Esophagus muscularis mucosa (tissue), 4 donors: ENCODE results near the gene SKIC8.

Experiments used
- CTCF ChIP-seq, 3 experiments: fragments of 200-600 bp in 2 of 3; fragments of 450-650 bp in 1 of 3; sonication (generic) in 2 of 3; IDR thresholded peaks; one replicate each; pipeline ENCODE4 v1.5.1; 2017 to 2019; ENCODE audit warnings: antibody characterized with exemption in 3 of 3, mild to moderate bottlenecking in 2 of 3, moderate library complexity in 1 of 3
- EP300 ChIP-seq: sonication (generic); formaldehyde crosslinking; IDR thresholded peaks from one replicate; pipeline ENCODE4 v1.6.1; 2017; ENCODE audit warnings: antibody characterized with exemption
- POLR2A ChIP-seq: fragments of 450-650 bp; IDR thresholded peaks from one replicate; pipeline ENCODE4 v1.6.1; 2017; ENCODE audit warnings: antibody characterized with exemption, moderate library complexity, mild to moderate bottlenecking, low read depth
- POLR2AphosphoS5 ChIP-seq, 2 donors: sonication (generic); formaldehyde crosslinking; IDR thresholded peaks; one replicate each; pipeline ENCODE4 v1.6.1; 2017; ENCODE audit warnings: antibody characterized with exemption in 2 of 2

GRCh38 chr15:78265137-78265460 is 34.3 kb downstream of the SKIC8 start:
- TF ChIP-seq CTCF (IDR thresholded peaks at IDR 0.05) (no peak), POLR2A (no peak), POLR2AphosphoS5 (IDR thresholded peaks at IDR 0.05) (no peak), EP300 (no peak)
